ENCODE data around the gene WDR93.
"Not testable (repeated sequence)": the region's sequence is repeated elsewhere in the genome, so short reads cannot be mapped to it uniquely, and the experiment has no call there.

The WDR93 gene

GRCh38 chr15:89685995-89686394 lies 4.6 kb upstream of the WDR93 start:
- Histone ChIP-seq H3K36me3 (ENCODE audit: insufficient read depth, low read length) (peaks cover 25% of the 10 kb centered on the region), H3K27ac (peak overlapping the region; percentile 33; the same call in 1 of the 2 replicates), H3K9ac (ENCODE audit: insufficient read length) (no peak overlapping the region), H3K9me3 (ENCODE audit: low read depth, low read length) (no peaks in the 10 kb centered on the region), H3K4me3 (no peak overlapping the region)
- TF ChIP-seq EZH2 (IDR thresholded peaks at IDR 0.05) (no peak), FOXP2 (optimal IDR thresholded peaks at IDR 0.05; ENCODE audit: control extremely low read depth, extremely low read length, insufficient read depth) (no peak), POLR2AphosphoS5 (IDR thresholded peaks at IDR 0.05; ENCODE audit: borderline replicate concordance, low read depth, low read length) (no peak)
- no peak for DNase-seq (ENCODE audit: low read depth, low spot score)

DNA sequence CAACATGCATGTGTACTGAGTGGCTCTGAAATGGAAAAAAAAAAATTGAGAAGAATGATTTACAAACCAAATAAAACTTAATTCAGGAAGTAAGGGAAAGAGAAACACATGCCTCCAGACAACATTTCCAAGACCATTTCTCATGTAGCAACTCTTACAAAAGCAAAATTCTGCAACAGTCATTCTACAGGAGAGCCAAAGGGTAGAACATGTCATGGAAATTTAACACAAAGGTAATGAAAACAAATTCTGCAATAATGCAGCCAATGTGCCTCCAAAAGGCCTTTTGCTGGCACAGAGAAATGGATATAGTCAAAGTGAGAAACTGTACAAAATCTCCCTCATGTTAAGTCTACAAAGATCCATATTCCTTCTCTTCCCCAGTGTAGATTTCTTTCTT lies 4.1 kb upstream of the WDR93 start:
- peak overlapping the region; percentile 33; the same call in 1 of the 2 replicates for H3K27ac ChIP-seq
- no peaks in the 10 kb centered on the region for H3K9me3 ChIP-seq (ENCODE audit: low read depth, low read length)
- no peak overlapping the region for H3K4me3 ChIP-seq
- no peak for DNase-seq (ENCODE audit: low read depth, low spot score)
- TF ChIP-seq EZH2 (IDR thresholded peaks at IDR 0.05) (no peak), FOXP2 (optimal IDR thresholded peaks at IDR 0.05; ENCODE audit: control extremely low read depth, extremely low read length, insufficient read depth) (no peak), POLR2AphosphoS5 (IDR thresholded peaks at IDR 0.05; ENCODE audit: borderline replicate concordance, low read depth, low read length) (no peak)
- peaks cover 25% of the 10 kb centered on the region for H3K36me3 ChIP-seq (ENCODE audit: insufficient read depth, low read length)
- no peak overlapping the region for H3K9ac ChIP-seq (ENCODE audit: insufficient read length)

GRCh38 chr15:89689930-89690275 lies 708 bp upstream of the WDR93 start:
- Histone ChIP-seq H3K9ac (ENCODE audit: insufficient read length) (peak overlapping the region; percentile 79), H3K4me3 (peak overlapping the region; percentile 97)
- not testable (repeated sequence) for H3K9me3 ChIP-seq (ENCODE audit: low read depth, low read length); H3K36me3 ChIP-seq (ENCODE audit: insufficient read depth, low read length); H3K27ac ChIP-seq; DNase-seq (ENCODE audit: low read depth, low spot score)

DNA sequence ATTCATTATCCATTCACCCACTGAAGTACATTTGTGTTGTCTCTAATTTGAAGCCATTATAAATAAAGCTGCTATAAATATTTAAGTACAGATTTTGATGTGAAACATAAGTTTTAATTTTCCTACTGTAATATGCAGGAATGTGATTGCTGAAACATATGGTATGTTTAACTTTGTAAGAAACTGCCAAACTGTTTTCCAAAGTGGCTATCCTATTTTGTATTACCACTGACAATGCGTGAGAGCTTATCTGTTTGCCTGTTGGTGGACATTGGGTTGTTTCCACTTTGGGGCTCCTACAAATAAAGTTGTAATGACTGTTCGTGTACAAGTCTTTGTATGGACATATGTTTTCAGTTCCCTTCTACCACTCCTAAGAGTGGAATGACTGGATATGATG lies 2.5 kb downstream of the WDR93 start:
- Histone ChIP-seq H3K36me3 (ENCODE audit: insufficient read depth, low read length) (no peaks in the 10 kb centered on the region), H3K4me3 (no peak overlapping the region), H3K9ac (ENCODE audit: insufficient read length) (no peak overlapping the region), H3K27ac (no peak overlapping the region), H3K9me3 (ENCODE audit: low read depth, low read length) (no peaks in the 10 kb centered on the region)
- TF ChIP-seq EZH2 (IDR thresholded peaks at IDR 0.05) (no peak), POLR2AphosphoS5 (IDR thresholded peaks at IDR 0.05; ENCODE audit: borderline replicate concordance, low read depth, low read length) (no peak), FOXP2 (optimal IDR thresholded peaks at IDR 0.05; ENCODE audit: control extremely low read depth, extremely low read length, insufficient read depth) (no peak)
- no peak for DNase-seq (ENCODE audit: low read depth, low spot score)

- TF ChIP-seq POLR2AphosphoS5 (IDR thresholded peaks at IDR 0.05; ENCODE audit: borderline replicate concordance, low read depth, low read length), result no peak
- no peak for TF ChIP-seq EZH2 (IDR thresholded peaks at IDR 0.05)
- H3K27ac ChIP-seq, result no peak overlapping the region
- DNase-seq (ENCODE audit: low read depth, low spot score), result no peak
These were observed 3.1 kb downstream of the WDR93 start for GRCh38 chr15:89693696-89694095.

GRCh38 chr15:89695198-89695597 lies 4.6 kb downstream of the WDR93 start:
- Histone ChIP-seq H3K27ac (no peak overlapping the region), H3K9me3 (ENCODE audit: low read depth, low read length) (no peaks in the 10 kb centered on the region), H3K36me3 (ENCODE audit: insufficient read depth, low read length) (no peaks in the 10 kb centered on the region), H3K4me3 (no peak overlapping the region), H3K9ac (ENCODE audit: insufficient read length) (no peak overlapping the region)
- DNase-seq (ENCODE audit: low read depth, low spot score), result no peak
- TF ChIP-seq FOXP2 (optimal IDR thresholded peaks at IDR 0.05; ENCODE audit: control extremely low read depth, extremely low read length, insufficient read depth) (no peak), EZH2 (IDR thresholded peaks at IDR 0.05) (no peak), POLR2AphosphoS5 (IDR thresholded peaks at IDR 0.05; ENCODE audit: borderline replicate concordance, low read depth, low read length) (no peak)

More at GRCh38 chr15:89693696-89694095, 3.1 kb downstream of the WDR93 start:
- no peaks in the 10 kb centered on the region for H3K36me3 ChIP-seq (ENCODE audit: insufficient read depth, low read length)
- no peak overlapping the region for H3K4me3 ChIP-seq
- H3K9me3 ChIP-seq (ENCODE audit: low read depth, low read length), result no peaks in the 10 kb centered on the region
- H3K9ac ChIP-seq (ENCODE audit: insufficient read length), result no peak overlapping the region

- Histone ChIP-seq H3K4me3 (no peak overlapping the region), H3K9ac (ENCODE audit: insufficient read length) (no peak overlapping the region), H3K27ac (no peak overlapping the region), H3K36me3 (ENCODE audit: insufficient read depth, low read length) (no peaks in the 10 kb centered on the region), H3K9me3 (ENCODE audit: low read depth, low read length) (no peaks in the 10 kb centered on the region)
- DNase-seq (ENCODE audit: low read depth, low spot score), result no peak
- TF ChIP-seq FOXP2 (optimal IDR thresholded peaks at IDR 0.05; ENCODE audit: control extremely low read depth, extremely low read length, insufficient read depth), result no peak
- TF ChIP-seq EZH2 (IDR thresholded peaks at IDR 0.05), result no peak
- no peak for TF ChIP-seq POLR2AphosphoS5 (IDR thresholded peaks at IDR 0.05; ENCODE audit: borderline replicate concordance, low read depth, low read length)
These were observed 13.8 kb downstream of the WDR93 start for GRCh38 chr15:89704411-89704810.

GRCh38 chr15:89707577-89707976 lies 17.0 kb downstream of the WDR93 start:
- TF ChIP-seq POLR2AphosphoS5 (IDR thresholded peaks at IDR 0.05; ENCODE audit: borderline replicate concordance, low read depth, low read length), result no peak
- TF ChIP-seq EZH2 (IDR thresholded peaks at IDR 0.05), result no peak
- no peak for TF ChIP-seq FOXP2 (optimal IDR thresholded peaks at IDR 0.05; ENCODE audit: control extremely low read depth, extremely low read length, insufficient read depth)
- Histone ChIP-seq H3K4me3 (no peak overlapping the region), H3K9me3 (ENCODE audit: low read depth, low read length) (no peaks in the 10 kb centered on the region), H3K36me3 (ENCODE audit: insufficient read depth, low read length) (no peaks in the 10 kb centered on the region), H3K9ac (ENCODE audit: insufficient read length) (no peak overlapping the region), H3K27ac (no peak overlapping the region)
- no peak for DNase-seq (ENCODE audit: low read depth, low spot score)

GRCh38 chr15:89714775-89715174 lies 24.2 kb downstream of the WDR93 start:
- H3K9ac ChIP-seq (ENCODE audit: insufficient read length), result no peak overlapping the region
- TF ChIP-seq EZH2 (IDR thresholded peaks at IDR 0.05) (no peak), FOXP2 (optimal IDR thresholded peaks at IDR 0.05; ENCODE audit: control extremely low read depth, extremely low read length, insufficient read depth) (no peak), POLR2AphosphoS5 (IDR thresholded peaks at IDR 0.05; ENCODE audit: borderline replicate concordance, low read depth, low read length) (no peak)
- no peaks in the 10 kb centered on the region for H3K9me3 ChIP-seq (ENCODE audit: low read depth, low read length)
- H3K36me3 ChIP-seq (ENCODE audit: insufficient read depth, low read length), result no peaks in the 10 kb centered on the region
- no peak for DNase-seq (ENCODE audit: low read depth, low spot score)
- no peak overlapping the region for H3K4me3 ChIP-seq
- no peak overlapping the region for H3K27ac ChIP-seq
